GM21786 (cell line): Measurements from ENCODE around the gene ADH4.
"Not testable (repeated sequence)": the region's sequence is repeated elsewhere in the genome, so short reads cannot be mapped to it uniquely, and the experiment has no call there.

Experiments
- ATAC-seq: cut with Tn5 transposase; IDR thresholded peaks from one replicate; pipeline ENCODE4 v1.9.1; 2021; ENCODE audit not compliant: unreplicated experiment

Gene ADH4

DNA sequence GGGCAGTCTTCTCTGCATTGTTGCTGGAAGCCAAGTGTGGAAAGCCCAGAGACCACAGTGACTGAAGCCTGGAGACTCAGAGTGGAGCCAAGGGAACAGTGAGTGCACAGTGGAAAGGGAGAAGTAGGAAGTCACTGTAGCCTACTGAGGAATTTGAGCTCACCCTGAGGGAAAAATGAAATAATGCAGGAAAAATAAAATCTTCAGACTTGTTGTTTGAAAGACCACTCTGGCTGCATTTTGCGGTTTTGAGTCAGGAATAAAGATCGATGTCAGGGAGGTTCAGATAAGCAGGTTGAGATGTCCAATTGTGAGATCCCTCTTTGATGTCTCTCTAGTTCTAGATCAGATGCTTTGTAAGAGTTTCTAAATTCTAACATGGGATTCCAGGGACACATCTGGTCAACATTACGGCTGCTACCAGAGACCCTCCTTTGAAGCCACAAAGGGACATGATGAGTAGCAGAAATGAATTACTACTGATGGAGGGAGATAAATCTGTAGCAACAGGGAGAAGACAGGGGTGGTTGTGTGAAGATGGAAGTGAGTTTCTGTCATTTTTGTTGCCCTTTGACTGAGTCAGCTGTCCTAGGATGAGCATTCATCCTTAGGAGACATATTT, 8.4 kb downstream of the ADH4 start:
- ATAC-seq, result no peak

- no peak for ATAC-seq
These were observed 9.5 kb downstream of the ADH4 start for GRCh38 chr4:99134586-99134985.

- no peak for ATAC-seq
These were observed 12.7 kb downstream of the ADH4 start for GRCh38 chr4:99131378-99131777.

GRCh38 chr4:99126376-99126775, 17.7 kb downstream of the ADH4 start:
- no peak for ATAC-seq

DNA sequence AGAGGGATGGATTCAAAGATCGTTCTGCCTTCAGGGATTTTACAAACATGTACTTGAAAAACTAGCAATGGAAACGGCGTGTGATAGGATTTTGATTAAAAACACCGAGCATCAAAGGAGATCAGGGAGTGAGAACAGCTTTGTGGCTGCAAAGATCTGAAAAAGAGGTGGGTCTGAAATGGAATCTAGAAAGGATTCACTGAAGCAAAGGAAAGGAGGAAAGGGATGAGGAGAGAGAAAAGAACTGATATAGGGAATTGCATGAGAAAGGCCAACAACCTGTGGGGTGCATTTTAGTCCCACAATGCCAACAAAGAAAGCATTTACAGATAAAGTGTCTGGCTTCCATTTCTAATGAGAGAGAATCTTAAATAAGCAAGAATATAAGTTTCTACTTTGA, 23.1 kb downstream of the ADH4 start:
- ATAC-seq, result no peak

- no peak for ATAC-seq
These were observed 23.6 kb downstream of the ADH4 start for GRCh38 chr4:99120501-99120900.

DNA sequence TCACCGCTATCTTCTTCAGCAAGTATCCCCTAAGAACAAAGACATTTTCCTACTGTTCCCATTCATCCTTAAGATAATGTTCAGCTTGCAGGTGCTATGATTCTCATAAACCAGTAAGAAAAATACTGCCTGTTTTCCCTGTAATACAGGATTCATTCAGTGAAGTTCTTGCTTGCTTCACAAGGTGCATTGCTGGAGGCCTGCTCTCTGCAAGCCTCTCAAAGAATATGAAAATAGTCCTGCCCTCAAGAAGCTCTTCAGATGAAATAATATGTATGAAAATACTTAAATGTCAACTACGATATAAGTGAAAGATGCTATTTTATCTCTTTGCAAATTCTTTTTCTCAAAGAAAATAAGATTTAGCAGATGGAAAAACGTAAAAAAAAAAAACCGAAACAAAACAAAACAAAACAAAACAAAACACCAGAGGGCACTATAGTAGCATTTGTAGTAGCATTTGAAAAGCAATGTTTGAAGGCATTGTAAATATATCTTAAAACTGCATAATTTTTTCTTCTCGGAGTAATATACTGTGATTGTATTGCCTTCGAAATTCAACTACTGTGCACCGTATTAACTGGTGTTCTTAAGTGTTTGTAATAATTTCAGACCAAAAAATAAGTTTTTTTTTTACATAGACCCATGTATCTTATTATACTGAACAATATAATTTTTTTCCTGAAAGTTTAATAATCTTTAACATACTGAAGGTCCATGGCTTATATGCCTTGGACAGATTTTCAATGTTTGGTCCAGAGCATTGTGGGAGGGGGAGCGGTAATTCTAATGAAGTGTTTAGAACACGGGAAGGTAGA, 26.0 kb downstream of the ADH4 start:
- no peak for ATAC-seq

GRCh38 chr4:99117122-99117841, 26.8 kb downstream of the ADH4 start:
- ATAC-seq, result not testable (repeated sequence)

DNA sequence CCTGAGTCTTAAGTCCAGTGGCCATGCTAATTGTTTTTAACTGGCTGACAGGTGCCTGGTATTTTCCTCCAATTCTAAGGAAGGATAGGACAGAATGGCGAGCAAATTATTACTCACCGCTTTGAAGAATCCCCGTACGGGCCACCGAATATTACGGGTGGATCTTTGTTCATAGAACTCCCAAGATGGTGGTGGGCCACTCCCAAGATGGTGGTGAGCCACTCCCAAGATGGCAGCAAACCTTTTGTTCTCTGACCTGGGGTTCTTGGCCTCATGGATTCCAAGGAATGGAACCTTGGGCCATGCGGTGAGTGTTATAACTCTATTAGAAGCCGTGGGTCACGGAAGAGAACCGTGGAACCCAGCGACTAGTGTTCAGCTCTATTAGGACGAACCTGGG, 34.8 kb downstream of the ADH4 start:
- not testable (repeated sequence) for ATAC-seq

DNA sequence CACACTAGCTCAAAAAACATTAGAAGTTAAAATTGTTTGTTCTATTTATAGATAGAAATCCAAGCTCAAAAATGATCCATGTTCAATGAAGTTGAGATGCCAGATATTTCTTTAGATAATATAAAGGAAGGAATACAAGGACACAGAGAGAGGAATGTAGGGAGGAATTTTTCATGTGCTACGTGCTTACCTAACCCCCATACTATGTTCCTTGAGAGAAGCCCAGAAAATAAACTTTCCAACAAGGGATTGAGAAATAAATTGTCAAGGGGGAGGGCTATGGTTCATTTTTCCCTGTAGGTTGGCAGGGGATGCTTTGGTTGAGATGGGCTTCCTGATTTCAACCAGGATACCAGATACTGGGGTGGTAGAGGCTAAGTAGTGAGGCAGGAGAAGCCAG, 39.9 kb downstream of the ADH4 start:
- ATAC-seq, result no peak

DNA sequence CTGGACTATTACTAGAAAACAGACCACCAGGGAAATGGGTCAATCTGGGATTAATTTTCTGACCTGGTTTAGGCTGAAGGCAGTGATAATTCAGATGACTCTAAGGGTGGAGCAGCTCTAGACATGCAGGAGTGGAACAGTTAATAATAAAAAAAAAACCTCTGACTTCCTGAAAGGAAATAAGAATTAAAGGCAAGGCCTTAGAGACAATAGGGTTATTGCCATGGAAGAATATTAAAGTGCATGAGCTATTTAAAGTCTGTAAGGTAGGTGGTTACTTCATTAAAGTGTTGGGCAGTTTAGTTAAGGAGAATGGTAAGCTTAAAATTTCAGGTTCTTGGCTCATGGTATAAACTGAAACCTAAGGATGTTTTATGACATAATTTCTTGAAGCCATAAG, 40.9 kb downstream of the ADH4 start:
- no peak for ATAC-seq

GRCh38 chr4:99102634-99103033, 41.5 kb downstream of the ADH4 start:
- ATAC-seq, result no peak

DNA sequence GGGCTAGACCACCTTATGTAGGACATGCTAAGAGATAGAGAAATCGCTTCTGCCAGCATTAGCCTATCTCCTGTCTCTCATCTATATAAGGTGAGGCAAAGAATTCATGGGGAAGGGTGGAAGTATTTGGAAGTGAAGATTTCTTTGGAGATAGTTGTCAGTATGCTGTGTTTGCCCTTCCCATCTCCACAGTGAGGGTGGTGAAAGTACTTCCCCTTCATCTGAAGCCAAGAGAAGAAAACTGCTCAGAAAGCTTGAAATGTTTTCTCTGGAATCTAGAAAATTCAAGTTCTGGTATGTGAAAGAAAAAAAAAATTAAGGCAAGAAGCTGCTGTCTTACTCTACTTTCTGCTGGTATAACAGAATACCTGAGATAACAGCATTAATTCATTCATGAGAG, 43.2 kb downstream of the ADH4 start:
- ATAC-seq, result no peak

- not testable (repeated sequence) for ATAC-seq
These were observed 44.3 kb downstream of the ADH4 start for GRCh38 chr4:99099814-99100213.

DNA sequence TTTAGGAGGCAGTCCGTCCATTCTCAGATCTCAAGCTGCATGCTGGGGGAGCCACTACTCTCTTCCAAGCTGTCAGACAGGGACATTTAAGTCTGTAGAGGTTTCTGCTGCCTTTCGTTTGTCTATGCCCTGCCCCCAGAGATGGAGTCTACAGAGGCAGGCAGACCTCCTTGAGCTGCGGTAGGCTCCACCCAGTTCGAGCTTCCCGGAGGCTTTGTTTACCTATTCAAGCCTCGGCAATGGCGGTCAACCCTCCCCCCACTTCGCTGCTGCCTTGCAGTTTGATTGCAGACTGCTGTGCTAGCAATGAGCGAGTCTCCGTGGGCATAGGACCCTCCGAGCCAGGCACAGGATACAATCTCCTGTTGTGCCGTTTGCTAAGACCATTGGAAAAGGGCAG, 44.8 kb downstream of the ADH4 start:
- ATAC-seq, result no peak

- not testable (repeated sequence) for ATAC-seq
These were observed 52.3 kb downstream of the ADH4 start for GRCh38 chr4:99091841-99092240.

- no peak for ATAC-seq
These were observed 52.9 kb downstream of the ADH4 start for GRCh38 chr4:99091216-99091575.

DNA sequence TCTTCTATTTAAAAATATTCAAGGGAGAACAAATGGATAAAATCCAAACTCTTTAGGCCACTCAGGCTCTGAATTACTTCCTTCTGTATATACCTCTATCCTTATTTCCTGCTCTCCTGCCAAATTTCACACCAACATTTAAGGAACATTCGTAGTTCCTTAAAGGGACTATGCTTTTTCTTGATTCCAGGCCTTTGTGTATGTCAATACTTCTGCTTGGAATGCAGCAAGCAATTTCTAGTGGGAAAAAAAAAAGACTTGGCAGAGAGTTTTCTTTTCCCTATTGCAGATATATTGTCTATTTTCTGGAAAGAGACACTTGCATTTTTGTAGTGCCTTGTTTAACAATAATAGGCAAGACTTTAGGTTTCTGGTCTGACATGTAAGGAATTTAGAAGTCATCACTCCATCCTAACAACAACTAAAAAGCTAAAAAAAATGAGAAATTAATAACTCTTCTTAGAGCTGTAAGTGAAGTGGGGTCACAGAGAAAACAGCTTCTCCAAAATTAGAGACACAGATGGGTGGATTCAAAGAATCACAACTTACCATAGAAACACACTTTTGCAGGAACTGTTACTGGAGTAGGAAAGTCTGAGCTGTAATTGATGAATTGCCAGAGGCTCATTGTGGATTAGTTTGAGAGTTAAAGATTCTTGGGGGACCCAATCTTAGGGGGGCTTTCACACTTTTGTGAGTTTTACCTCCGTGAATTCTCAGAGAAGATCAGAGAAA, 53.4 kb downstream of the ADH4 start:
- ATAC-seq, result no peak

DNA sequence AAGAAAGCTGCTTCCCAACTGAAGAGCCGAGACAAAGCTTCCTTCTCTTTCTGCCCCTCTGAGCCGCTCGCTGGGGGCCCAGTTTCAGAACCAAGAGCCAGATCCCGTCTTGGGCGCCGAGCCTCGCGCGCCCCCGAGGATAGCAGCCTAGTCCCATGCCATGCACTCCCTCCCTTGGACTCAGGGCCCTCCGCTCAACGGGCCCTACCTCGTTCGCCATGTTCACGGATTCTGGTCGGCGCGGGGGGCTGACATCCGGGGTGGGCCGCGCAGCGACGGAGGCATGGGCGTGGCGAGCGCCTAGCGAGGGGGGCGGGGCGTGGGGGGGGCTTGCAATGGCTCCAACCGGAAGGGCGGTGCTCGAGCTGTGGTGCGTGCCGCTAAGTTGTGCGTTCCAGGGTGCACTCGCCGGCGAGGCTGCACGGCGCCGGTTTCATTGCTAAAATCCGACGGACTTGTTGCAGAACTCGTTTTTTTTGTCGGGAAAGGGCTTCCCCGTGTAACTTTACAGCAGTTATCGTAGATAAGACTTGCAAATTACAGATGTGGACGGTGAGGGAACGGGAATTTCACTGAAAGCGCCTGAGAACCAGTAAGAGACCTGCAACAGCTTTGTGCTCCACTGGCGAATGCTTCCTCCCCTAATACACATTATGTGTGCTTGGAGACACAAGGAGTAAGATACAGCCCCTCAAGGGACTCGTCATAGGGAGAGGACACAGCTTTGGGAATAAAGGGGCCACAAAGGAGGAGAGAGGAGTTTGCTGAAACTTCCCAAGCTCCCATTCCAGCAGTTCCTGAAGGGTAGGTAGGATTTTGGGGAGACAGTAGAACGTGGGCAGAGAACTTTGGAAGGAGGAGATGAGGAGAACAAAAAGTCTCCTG, 55.4 kb downstream of the ADH4 start, which contains the start of gene ADH5:
TSS of gene ADH5 (minus strand) at position 308 of the 885 bp plus-strand sequence. CDS start at position 220, 88 bp downstream.
- ATAC-seq, result peak; percentile 92

- ATAC-seq, result peak; percentile 19
These were observed 56.1 kb downstream of the ADH4 start for GRCh38 chr4:99088023-99088449.
